ENCODE measurements around the gene SHD. TPM values are rescaled to one million over a fixed set of nuclear protein-coding genes. Genes with fewer than 3 reads are reported as not detected.
"Not testable (repeated sequence)": the region's sequence is repeated elsewhere in the genome, so short reads cannot be mapped to it uniquely, and the experiment has no call there.

The SHD gene
- total RNA-seq, 2 donors from 2014 or later: not detected

DNA sequence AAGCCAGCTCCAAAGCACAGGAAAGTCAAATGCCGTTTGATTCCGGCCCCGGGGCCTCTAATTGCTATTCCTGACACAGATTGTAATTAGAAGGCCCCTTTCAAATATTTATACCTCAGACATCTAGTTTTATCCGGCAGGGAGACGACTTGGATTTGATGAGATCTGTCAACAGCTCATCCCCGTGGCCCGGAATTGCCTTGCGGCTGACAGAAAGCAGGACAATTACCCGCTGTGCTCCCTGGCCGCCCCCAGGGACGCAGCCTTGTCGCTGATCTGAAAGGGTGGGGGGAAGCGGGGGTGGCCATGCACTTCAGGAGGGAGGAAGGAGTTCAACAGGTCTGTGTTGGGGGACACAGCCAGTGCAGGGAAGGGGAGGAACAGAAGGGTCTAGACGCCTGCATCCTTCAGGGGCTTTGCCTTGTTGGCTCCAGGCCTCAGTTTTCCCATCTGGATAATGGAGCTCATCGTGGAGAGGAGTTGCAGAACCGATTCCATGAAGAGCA lies 1.8 kb upstream of the SHD start:
- Mint-ChIP-seq H3K4me3 (no peak overlapping the region), H3K27ac (no peak overlapping the region), H3K27me3 (peaks cover 10% of the 10 kb centered on the region), H3K4me1 (peaks cover 2% of the 10 kb centered on the region), H3K36me3 (ENCODE audit: low read depth) (no peaks in the 10 kb centered on the region)
- no peak for ATAC-seq
- no peak for DNase-seq
- no peaks in the 10 kb centered on the region for H3K9me3 ChIP-seq (ENCODE audit: control insufficient read depth, low read length, poor library complexity, severe bottlenecking)

DNA sequence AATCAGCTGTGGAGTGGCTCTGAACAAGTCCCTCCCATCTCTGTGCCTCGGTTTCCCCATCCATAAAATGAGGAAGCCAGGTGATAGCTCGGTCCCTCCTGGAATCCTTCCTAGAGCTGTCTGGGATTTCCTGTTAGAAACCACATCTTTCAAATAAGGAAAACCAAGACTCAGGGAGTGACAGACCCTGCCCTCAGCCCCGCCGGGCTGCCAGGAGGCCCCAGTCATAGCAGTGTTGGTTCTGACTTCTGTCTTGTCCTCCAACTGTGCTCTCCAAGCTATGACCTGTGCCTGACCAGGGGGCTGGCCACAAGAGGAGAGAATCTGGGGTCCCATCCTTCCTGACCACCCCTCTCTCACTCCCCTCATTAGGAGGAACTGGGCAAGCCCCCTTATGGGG lies 1.1 kb upstream of the SHD start:
- ATAC-seq (no peak), DNase-seq (no peak)
- H3K9me3 ChIP-seq (ENCODE audit: control insufficient read depth, low read length, poor library complexity, severe bottlenecking): no peaks in the 10 kb centered on the region
- Mint-ChIP-seq H3K4me3 (no peak overlapping the region), H3K4me1 (peaks cover 2% of the 10 kb centered on the region), H3K36me3 (ENCODE audit: low read depth) (no peaks in the 10 kb centered on the region), H3K27me3 (peaks cover 10% of the 10 kb centered on the region), H3K27ac (no peak overlapping the region)

DNA sequence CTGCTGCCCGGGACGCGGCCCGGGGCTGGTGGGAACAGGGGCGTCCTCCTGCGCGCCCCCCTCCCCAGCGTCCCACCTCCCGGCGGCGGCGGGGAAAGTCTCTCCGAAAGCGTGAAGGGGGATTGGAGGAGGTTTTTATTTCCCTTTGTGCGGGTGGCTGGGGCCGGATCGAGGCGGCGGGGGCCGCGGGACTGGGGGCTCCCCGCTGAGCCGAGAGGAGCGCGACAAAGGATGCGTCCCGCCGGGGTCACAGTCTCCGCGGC lies 132 bp downstream of the SHD start:
- peaks cover 10% of the 10 kb centered on the region for H3K27me3 Mint-ChIP-seq
- H3K36me3 Mint-ChIP-seq (ENCODE audit: low read depth): no peaks in the 10 kb centered on the region
- no peak for DNase-seq
- no peak overlapping the region for H3K27ac Mint-ChIP-seq
- peaks cover 2% of the 10 kb centered on the region for H3K4me1 Mint-ChIP-seq
- ATAC-seq: no peak
- no peak overlapping the region for H3K4me3 Mint-ChIP-seq
- H3K9me3 ChIP-seq (ENCODE audit: control insufficient read depth, low read length, poor library complexity, severe bottlenecking): no peaks in the 10 kb centered on the region

DNA sequence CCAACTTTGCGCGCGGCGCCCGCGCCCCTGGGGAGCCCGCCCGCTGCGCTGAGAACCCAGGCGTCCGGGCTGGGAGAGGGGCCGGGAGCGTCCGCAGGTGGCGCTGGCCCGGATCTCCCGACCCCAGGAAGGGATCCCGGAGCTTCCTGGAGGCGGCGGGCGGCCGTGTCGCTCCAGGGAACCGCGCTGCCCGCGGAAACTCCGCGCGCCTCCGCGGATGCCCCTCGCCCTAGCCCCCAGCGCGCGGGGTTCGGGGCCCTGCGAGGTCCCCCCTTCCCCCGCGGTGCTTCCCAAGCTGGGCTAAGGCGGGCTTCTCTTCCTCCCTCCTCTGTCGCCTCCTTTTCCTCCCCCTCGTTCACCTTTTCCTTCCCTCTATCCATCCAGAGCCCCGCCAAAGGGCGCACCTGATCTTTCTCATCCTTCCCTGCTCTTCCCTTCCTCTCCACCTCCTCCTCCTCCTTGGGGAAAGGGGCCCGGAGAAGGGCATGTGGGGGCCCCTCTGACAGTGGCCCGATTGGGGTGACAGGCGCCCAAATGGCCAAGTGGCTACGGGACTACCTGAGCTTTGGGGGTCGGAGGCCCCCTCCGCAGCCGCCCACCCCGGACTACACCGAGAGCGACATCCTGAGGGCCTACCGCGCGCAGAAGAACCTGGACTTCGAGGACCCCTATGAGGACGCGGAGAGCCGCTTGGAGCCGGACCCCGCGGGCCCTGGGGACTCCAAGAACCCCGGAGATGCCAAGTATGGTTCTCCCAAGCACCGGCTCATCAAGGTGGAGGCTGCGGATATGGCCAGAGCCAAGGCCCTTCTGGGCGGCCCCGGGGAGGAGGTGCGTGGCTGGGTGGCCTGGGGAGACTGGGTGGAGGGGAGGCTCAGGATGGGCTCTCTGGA lies 710 bp downstream of the SHD start:
- no peak overlapping the region for H3K27ac Mint-ChIP-seq
- no peaks in the 10 kb centered on the region for H3K9me3 ChIP-seq (ENCODE audit: control insufficient read depth, low read length, poor library complexity, severe bottlenecking)
- H3K27me3 Mint-ChIP-seq: peaks cover 14% of the 10 kb centered on the region
- H3K36me3 Mint-ChIP-seq (ENCODE audit: low read depth): no peaks in the 10 kb centered on the region
- DNase-seq: no peak
- peaks cover 2% of the 10 kb centered on the region for H3K4me1 Mint-ChIP-seq
- ATAC-seq: no peak
- H3K4me3 Mint-ChIP-seq: peak overlapping the region; percentile 78

DNA sequence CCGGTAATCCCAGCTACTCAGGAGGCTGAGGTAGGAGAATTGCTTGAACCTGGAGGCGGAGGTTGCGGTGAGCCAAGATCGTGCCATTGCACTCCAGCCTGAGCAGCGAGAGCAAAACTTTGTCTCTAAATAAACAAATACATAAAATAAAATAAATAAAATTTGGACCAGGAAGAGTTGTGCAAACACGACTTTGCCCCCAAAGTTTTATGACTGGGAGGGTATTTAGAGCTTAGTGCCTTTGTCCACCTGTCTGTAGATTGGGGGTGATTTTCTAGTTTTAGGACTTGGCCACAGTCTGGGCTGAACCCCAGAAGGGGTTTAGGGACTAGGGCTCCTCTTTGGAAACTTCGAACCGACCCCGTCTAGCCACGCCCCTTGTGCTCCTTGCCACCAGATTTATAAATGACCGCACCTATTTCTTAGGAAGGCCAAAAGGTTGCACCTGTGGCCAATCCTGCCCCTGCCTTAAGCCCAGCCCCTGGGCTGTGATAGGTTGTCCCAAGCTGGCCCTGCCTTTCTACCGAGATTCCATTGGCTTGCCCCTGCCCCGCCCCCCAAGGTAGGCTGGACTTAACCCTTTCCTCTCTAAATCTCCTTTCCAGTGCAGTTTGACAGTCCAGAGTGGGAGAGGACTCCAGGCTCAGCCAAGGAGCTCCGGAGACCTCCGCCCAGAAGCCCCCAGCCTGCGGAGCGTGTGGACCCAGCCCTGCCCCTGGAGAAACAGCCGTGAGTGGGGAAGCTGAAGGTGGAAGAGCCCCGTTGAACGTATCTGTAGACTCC lies 5.3 kb downstream of the SHD start:
- Mint-ChIP-seq H3K36me3 (ENCODE audit: low read depth) (no peaks in the 10 kb centered on the region), H3K27ac (no peak overlapping the region), H3K4me1 (peaks cover 4% of the 10 kb centered on the region), H3K4me3 (no peak overlapping the region), H3K27me3 (peaks cover 16% of the 10 kb centered on the region)
- DNase-seq: no peak
- no peak for ATAC-seq
- H3K9me3 ChIP-seq (ENCODE audit: control insufficient read depth, low read length, poor library complexity, severe bottlenecking): no peaks in the 10 kb centered on the region

DNA sequence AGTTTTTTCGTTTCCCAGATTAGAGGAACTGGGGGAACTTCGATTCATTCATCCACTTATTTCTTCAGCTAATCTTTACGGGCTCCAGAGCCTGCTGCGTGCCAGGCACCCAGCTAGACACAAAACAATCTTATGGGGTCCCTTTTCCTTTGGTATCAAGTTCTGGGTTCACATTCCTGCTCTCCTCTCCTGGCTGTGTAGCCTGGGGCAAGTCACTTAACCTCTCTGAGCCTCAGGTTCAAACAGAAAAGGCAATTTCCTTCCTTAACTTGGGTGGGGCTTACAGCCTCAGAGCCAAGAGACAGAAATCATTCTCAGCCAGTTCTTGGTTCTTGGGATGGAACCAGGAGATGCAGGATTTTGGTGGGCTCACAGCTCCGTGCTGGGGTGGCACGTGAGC lies 5.9 kb downstream of the SHD start:
- ATAC-seq (no peak), DNase-seq (no peak)
- H3K36me3 Mint-ChIP-seq (ENCODE audit: low read depth): no peaks in the 10 kb centered on the region
- peaks cover 4% of the 10 kb centered on the region for H3K4me1 Mint-ChIP-seq
- H3K9me3 ChIP-seq (ENCODE audit: control insufficient read depth, low read length, poor library complexity, severe bottlenecking): no peaks in the 10 kb centered on the region
- no peak overlapping the region for H3K4me3 Mint-ChIP-seq
- no peak overlapping the region for H3K27ac Mint-ChIP-seq
- H3K27me3 Mint-ChIP-seq: peaks cover 13% of the 10 kb centered on the region

DNA sequence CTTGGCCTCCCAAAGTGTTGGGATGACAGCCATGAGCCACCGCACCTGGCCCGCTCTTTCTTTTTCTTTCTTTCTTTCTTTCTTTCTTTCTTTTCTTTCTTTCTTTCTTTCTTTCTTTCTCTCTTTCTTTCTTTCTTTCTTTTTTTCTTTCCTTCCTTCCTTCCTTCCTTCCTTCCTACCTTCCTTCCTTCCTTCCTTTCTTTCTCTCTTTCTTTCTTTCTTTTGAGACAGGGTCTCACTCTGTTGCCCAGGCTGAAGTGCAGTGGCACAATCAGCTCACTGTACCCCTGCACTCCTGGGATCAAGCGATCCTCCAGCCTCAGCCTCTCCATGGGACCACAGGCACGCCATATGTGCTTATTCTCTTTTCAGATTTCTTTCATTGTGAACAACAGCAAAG lies 7.1 kb downstream of the SHD start:
- ATAC-seq; H3K9me3 ChIP-seq (ENCODE audit: control insufficient read depth, low read length, poor library complexity, severe bottlenecking); H3K4me3 Mint-ChIP-seq; H3K27ac Mint-ChIP-seq; H3K4me1 Mint-ChIP-seq; H3K27me3 Mint-ChIP-seq; DNase-seq; H3K36me3 Mint-ChIP-seq (ENCODE audit: low read depth): not testable (repeated sequence)

DNA sequence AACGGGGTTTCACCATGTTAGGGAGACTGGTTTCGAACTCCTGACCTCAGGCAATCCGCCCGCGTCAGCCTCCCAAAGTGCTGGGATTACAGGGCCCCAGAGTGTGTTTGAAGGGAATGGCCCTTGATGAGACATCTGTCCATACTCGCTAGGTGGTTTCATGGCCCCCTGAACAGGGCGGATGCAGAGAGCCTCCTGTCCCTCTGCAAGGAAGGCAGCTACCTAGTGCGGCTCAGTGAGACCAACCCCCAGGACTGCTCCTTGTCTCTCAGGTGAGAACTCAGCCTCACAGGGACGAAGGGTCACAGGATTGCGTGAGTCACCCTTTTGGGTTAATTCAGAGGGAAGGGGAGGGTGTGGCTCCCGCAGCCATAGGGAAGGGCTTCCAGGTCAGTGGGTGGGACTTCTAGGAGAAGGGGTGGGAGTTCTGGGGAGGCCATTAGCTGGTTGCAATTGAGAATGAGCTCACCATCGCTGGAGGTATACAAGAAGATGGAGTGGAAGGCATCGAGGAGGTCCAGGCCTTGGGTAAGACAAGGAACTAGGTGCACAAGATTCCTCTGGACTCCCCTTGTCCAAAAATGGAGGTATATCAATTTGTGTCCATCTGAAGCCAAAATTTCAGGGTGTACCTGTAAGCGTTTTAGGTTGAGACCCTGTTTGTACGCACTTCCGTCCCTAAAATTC lies 9.2 kb downstream of the SHD start:
- Mint-ChIP-seq H3K36me3 (ENCODE audit: low read depth) (no peaks in the 10 kb centered on the region), H3K4me3 (no peak overlapping the region), H3K4me1 (peaks cover 2% of the 10 kb centered on the region), H3K27ac (no peak overlapping the region), H3K27me3 (peaks cover 6% of the 10 kb centered on the region)
- no peaks in the 10 kb centered on the region for H3K9me3 ChIP-seq (ENCODE audit: control insufficient read depth, low read length, poor library complexity, severe bottlenecking)
- no peak for DNase-seq
- ATAC-seq: no peak

DNA sequence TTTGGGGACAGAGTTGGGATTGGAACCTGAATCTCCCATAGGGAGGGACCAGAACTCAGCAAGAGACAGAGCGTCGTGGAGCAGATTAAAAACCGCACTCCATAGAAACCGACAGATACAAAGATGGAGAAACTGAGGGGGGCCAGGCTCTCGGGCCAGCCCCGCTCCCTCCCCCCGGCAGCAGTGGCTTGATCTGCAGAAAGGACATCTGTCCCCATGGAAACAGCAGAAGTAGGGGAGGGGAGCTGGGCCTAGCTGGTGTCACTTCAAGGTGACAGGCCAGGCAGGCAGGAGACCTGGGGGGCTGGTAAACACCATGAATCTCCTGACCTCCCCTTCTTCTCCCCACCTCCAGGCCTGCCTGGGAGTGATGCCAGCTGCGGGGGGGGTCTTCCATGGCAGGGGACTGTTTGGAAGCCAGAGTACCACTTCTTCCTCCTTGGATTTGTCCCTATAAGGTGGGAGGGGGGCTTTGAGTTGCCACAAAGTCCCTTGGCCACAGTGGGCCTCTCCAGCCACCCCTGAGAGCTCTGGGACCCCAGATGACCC lies 12.2 kb downstream of the SHD start:
- Mint-ChIP-seq H3K4me3 (no peak overlapping the region), H3K27me3 (no peaks in the 10 kb centered on the region), H3K27ac (no peak overlapping the region), H3K36me3 (ENCODE audit: low read depth) (no peaks in the 10 kb centered on the region), H3K4me1 (peaks cover 1% of the 10 kb centered on the region)
- no peaks in the 10 kb centered on the region for H3K9me3 ChIP-seq (ENCODE audit: control insufficient read depth, low read length, poor library complexity, severe bottlenecking)
- DNase-seq: no peak
- no peak for ATAC-seq

DNA sequence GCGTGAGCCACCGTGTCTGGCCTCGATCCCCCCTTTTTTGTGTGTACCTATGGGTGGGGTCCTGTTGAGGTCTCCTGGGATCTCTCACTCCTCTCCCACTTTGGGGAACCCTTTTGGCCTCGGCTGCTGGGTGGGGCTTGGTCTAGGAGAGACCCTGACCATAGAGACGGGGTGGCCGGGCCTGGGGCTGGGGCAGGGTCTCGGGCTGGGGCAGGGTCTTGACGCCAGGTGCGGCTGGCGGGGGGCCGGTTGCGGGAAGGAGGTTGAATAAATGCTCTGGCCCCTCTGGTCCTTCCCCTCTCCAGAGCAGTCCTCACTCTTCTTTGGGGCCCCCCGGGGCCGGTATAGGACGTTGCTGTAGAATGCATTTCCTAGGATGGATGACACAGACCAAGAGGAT lies 13.4 kb downstream of the SHD start:
- no peak overlapping the region for H3K4me3 Mint-ChIP-seq
- no peak for ATAC-seq

DNA sequence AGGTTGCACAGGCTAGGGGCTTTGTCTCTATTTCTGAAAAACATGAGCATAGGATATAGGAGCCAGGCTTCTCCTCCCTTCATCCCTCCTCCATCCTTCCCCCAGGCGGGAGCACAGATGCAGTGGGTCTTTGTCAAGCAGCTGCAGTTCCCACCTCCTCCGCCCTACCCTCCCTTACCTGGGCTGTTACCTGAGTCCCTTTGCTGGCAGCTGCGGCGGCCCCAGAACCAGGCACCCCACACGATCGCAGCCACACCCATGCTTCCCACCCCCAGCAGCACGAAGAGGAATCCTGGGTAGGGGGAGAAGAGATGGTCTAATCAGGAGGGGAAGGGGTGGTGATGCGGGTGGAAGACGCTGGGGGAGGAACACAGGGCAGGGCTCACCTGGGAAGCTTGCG lies 15.3 kb downstream of the SHD start:
- ATAC-seq (no peak), DNase-seq (no peak)
- Mint-ChIP-seq H3K4me3 (no peak overlapping the region), H3K36me3 (ENCODE audit: low read depth) (no peaks in the 10 kb centered on the region), H3K4me1 (no peaks in the 10 kb centered on the region), H3K27ac (no peak overlapping the region), H3K27me3 (no peaks in the 10 kb centered on the region)
- H3K9me3 ChIP-seq (ENCODE audit: control insufficient read depth, low read length, poor library complexity, severe bottlenecking): no peaks in the 10 kb centered on the region

More for the DNA sequence above, 13.4 kb downstream of the SHD start:
- H3K9me3 ChIP-seq (ENCODE audit: control insufficient read depth, low read length, poor library complexity, severe bottlenecking): no peaks in the 10 kb centered on the region
- Mint-ChIP-seq H3K36me3 (ENCODE audit: low read depth) (no peaks in the 10 kb centered on the region), H3K27me3 (no peaks in the 10 kb centered on the region), H3K4me1 (no peaks in the 10 kb centered on the region), H3K27ac (no peak overlapping the region)
- no peak for DNase-seq

DNA sequence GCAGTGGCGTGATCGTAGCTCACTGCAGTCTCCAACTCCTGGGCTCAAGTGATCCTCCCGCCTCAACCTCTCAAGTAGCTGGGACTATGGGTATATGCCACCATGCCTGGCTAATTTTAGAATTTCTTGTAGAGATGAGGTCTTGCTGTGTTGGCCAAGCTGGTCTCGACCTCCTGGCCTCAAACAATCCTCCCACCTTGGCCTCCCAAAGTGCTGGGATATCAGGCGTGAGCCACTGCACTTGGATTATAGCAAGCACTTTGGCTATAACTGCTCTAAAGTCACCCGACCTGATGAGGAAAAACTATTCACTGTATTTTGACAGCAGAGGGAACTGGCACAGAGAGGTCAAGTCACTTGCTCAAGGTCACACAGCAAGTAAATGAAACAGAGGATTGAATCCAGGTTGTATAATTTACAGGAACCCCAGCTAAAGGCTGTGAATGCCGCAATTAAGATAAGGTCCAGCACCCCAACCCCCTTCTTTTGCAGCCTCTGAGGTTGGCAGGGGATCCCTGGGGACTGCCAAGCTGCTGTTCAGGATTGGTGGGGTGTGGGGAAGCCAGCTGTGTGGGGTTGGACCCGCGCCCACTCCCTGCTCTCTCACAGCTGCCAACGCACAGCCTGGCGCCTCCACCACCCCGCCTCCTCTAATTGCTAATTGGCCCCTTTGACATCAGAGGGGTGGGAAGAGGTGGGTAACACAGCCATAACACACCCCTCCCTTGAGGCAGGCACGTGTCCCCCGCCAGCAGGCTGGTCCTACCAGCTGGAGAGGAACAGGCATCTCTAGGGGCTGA lies 17.1 kb downstream of the SHD start:
- ATAC-seq (no peak), DNase-seq (no peak)
- no peaks in the 10 kb centered on the region for H3K36me3 Mint-ChIP-seq (ENCODE audit: low read depth)
- H3K27me3 Mint-ChIP-seq: no peaks in the 10 kb centered on the region
- H3K4me3 Mint-ChIP-seq: no peak overlapping the region
- no peak overlapping the region for H3K27ac Mint-ChIP-seq
- no peaks in the 10 kb centered on the region for H3K4me1 Mint-ChIP-seq
- no peaks in the 10 kb centered on the region for H3K9me3 ChIP-seq (ENCODE audit: control insufficient read depth, low read length, poor library complexity, severe bottlenecking)
